ENCODE measurements around the gene BIK. TPM values are rescaled to one million over a fixed set of nuclear protein-coding genes. Genes with fewer than 3 reads are reported as not detected.

BIK gene
- total RNA-seq, 2 experiments from 2014 or later, result 1.7 to 2.0 TPM

- Mint-ChIP-seq H3K9me3 (ENCODE audit: insufficient read depth) (no peaks in the 10 kb centered on the region), H3K4me3 (no peak overlapping the region), H3K27me3 (ENCODE audit: low read depth) (no peaks in the 10 kb centered on the region), H3K4me1 (ENCODE audit: low read depth) (peaks cover 14% of the 10 kb centered on the region), H3K36me3 (ENCODE audit: low read depth) (no peaks in the 10 kb centered on the region), H3K27ac (peak overlapping the region; percentile 30)
- no peak for ATAC-seq
- POLR2A ChIA-PET, result no interaction called here
- DNase-seq, result no peak
- CTCF ChIA-PET, result interaction anchor here (0.9 kb wide), 1 partner anchor 8 kb away, joined by 3 read pairs; no protein-coding TSS in a partner anchor
Observed at GRCh38 chr22:43128116-43128515, 17.6 kb downstream of the BIK start.

- H3K27ac Mint-ChIP-seq, result no peak overlapping the region
- H3K4me1 Mint-ChIP-seq (ENCODE audit: low read depth), result peaks cover 14% of the 10 kb centered on the region
- no peaks in the 10 kb centered on the region for H3K9me3 Mint-ChIP-seq (ENCODE audit: insufficient read depth)
- CTCF ChIA-PET, result no interaction called here
- H3K36me3 Mint-ChIP-seq (ENCODE audit: low read depth), result peaks cover 6% of the 10 kb centered on the region
- POLR2A ChIA-PET, result no interaction called here
- ATAC-seq (no peak), DNase-seq (no peak)
- H3K27me3 Mint-ChIP-seq (ENCODE audit: low read depth), result no peaks in the 10 kb centered on the region
- no peak overlapping the region for H3K4me3 Mint-ChIP-seq
Observed at GRCh38 chr22:43128928-43129424, 18.4 kb downstream of the BIK start.

- ATAC-seq, result no peak
Observed at GRCh38 chr22:43129426-43130425, 19.2 kb downstream of the BIK start.

GRCh38 chr22:43131773-43132501 lies 21.4 kb downstream of the BIK start:
- POLR2A ChIA-PET, result interaction anchor here (0.6 kb wide), 1 partner anchor 54 kb away, joined by 4 read pairs; no protein-coding TSS in a partner anchor
- no peak for DNase-seq
- no peaks in the 10 kb centered on the region for H3K9me3 Mint-ChIP-seq (ENCODE audit: insufficient read depth)
- ATAC-seq, result no peak
- H3K27ac Mint-ChIP-seq, result no peak overlapping the region
- H3K4me3 Mint-ChIP-seq, result no peak overlapping the region
- CTCF ChIA-PET, result interaction anchor here (1.2 kb wide), 1 partner anchor 20 kb away, joined by 3 read pairs; no protein-coding TSS in a partner anchor
- no peaks in the 10 kb centered on the region for H3K27me3 Mint-ChIP-seq (ENCODE audit: low read depth)
- H3K36me3 Mint-ChIP-seq (ENCODE audit: low read depth), result peaks cover 18% of the 10 kb centered on the region
- peaks cover 12% of the 10 kb centered on the region for H3K4me1 Mint-ChIP-seq (ENCODE audit: low read depth)

More at GRCh38 chr22:43129426-43130425, 19.2 kb downstream of the BIK start:
- ChIA-PET POLR2A (no interaction called here), CTCF (interaction anchor here (0.8 kb wide), 1 partner anchor 9 kb away, joined by 3 read pairs; no protein-coding TSS in a partner anchor)
- no peaks in the 10 kb centered on the region for H3K9me3 Mint-ChIP-seq (ENCODE audit: insufficient read depth)
- H3K36me3 Mint-ChIP-seq (ENCODE audit: low read depth), result peaks cover 10% of the 10 kb centered on the region
- no peak overlapping the region for H3K27ac Mint-ChIP-seq
- DNase-seq, result no peak
- H3K4me1 Mint-ChIP-seq (ENCODE audit: low read depth), result peaks cover 14% of the 10 kb centered on the region
- H3K27me3 Mint-ChIP-seq (ENCODE audit: low read depth), result no peaks in the 10 kb centered on the region
- no peak overlapping the region for H3K4me3 Mint-ChIP-seq

- CTCF ChIA-PET, result no interaction called here
- POLR2A ChIA-PET, result no interaction called here
- H3K9me3 Mint-ChIP-seq (ENCODE audit: insufficient read depth), result no peaks in the 10 kb centered on the region
- H3K4me1 Mint-ChIP-seq (ENCODE audit: low read depth), result peaks cover 5% of the 10 kb centered on the region
- H3K4me3 Mint-ChIP-seq, result no peak overlapping the region
- DNase-seq (no peak), ATAC-seq (no peak)
- peaks cover 27% of the 10 kb centered on the region for H3K36me3 Mint-ChIP-seq (ENCODE audit: low read depth)
- no peaks in the 10 kb centered on the region for H3K27me3 Mint-ChIP-seq (ENCODE audit: low read depth)
- no peak overlapping the region for H3K27ac Mint-ChIP-seq
Observed at GRCh38 chr22:43133401-43133800, 22.9 kb downstream of the BIK start.

GRCh38 chr22:43134553-43134952 lies 24.0 kb downstream of the BIK start:
- H3K36me3 Mint-ChIP-seq (ENCODE audit: low read depth), result peaks cover 30% of the 10 kb centered on the region
- DNase-seq, result no peak
- no peak for ATAC-seq
- no peaks in the 10 kb centered on the region for H3K4me1 Mint-ChIP-seq (ENCODE audit: low read depth)
- no peak overlapping the region for H3K4me3 Mint-ChIP-seq
- H3K9me3 Mint-ChIP-seq (ENCODE audit: insufficient read depth), result no peaks in the 10 kb centered on the region
- ChIA-PET POLR2A (interaction anchor here (0.6 kb wide), 1 partner anchor 12 kb away, joined by 4 read pairs; no protein-coding TSS in a partner anchor), CTCF (no interaction called here)
- no peak overlapping the region for H3K27ac Mint-ChIP-seq
- H3K27me3 Mint-ChIP-seq (ENCODE audit: low read depth), result no peaks in the 10 kb centered on the region

GRCh38 chr22:43135565-43135964 lies 25.0 kb downstream of the BIK start:
- POLR2A ChIA-PET, result no interaction called here
- no peaks in the 10 kb centered on the region for H3K27me3 Mint-ChIP-seq (ENCODE audit: low read depth)
- CTCF ChIA-PET, result interaction anchor here (1.1 to 2.7 kb wide), 3 partner anchors 8 to 37 kb away, joined by 3 to 6 read pairs (median 3); partner anchors contain the start of gene MCAT

GRCh38 chr22:43136255-43136654 lies 25.7 kb downstream of the BIK start:
- POLR2A ChIA-PET, result no interaction called here
- H3K4me1 Mint-ChIP-seq (ENCODE audit: low read depth), result peaks cover 5% of the 10 kb centered on the region
- H3K27ac Mint-ChIP-seq, result no peak overlapping the region
- H3K9me3 Mint-ChIP-seq (ENCODE audit: insufficient read depth), result no peaks in the 10 kb centered on the region
- DNase-seq (peak; percentile 55), ATAC-seq (peak; percentile 85)
- no peaks in the 10 kb centered on the region for H3K27me3 Mint-ChIP-seq (ENCODE audit: low read depth)
- H3K4me3 Mint-ChIP-seq, result no peak overlapping the region
- CTCF ChIA-PET, result interaction anchor here (0.6 to 2.7 kb wide), 8 partner anchors 8 to 52 kb away, joined by 3 to 6 read pairs (median 3); partner anchors contain the start of gene MCAT
- peaks cover 41% of the 10 kb centered on the region for H3K36me3 Mint-ChIP-seq (ENCODE audit: low read depth)

More at GRCh38 chr22:43135565-43135964, 25.0 kb downstream of the BIK start:
- Mint-ChIP-seq H3K36me3 (ENCODE audit: low read depth) (peaks cover 35% of the 10 kb centered on the region), H3K4me3 (no peak overlapping the region), H3K4me1 (ENCODE audit: low read depth) (no peaks in the 10 kb centered on the region), H3K9me3 (ENCODE audit: insufficient read depth) (no peaks in the 10 kb centered on the region), H3K27ac (no peak overlapping the region)
- ATAC-seq (no peak), DNase-seq (no peak)

- ATAC-seq (no peak), DNase-seq (no peak)
- no peaks in the 10 kb centered on the region for H3K27me3 Mint-ChIP-seq (ENCODE audit: low read depth)
- peaks cover 10% of the 10 kb centered on the region for H3K4me1 Mint-ChIP-seq (ENCODE audit: low read depth)
- H3K9me3 Mint-ChIP-seq (ENCODE audit: insufficient read depth), result no peaks in the 10 kb centered on the region
- peaks cover 41% of the 10 kb centered on the region for H3K36me3 Mint-ChIP-seq (ENCODE audit: low read depth)
- CTCF ChIA-PET, result interaction anchor here (0.6 to 2.7 kb wide), 7 partner anchors 9 to 53 kb away, joined by 3 to 6 read pairs (median 3); no protein-coding TSS in a partner anchor
- H3K4me3 Mint-ChIP-seq, result no peak overlapping the region
- POLR2A ChIA-PET, result no interaction called here
- no peak overlapping the region for H3K27ac Mint-ChIP-seq
Observed at GRCh38 chr22:43136801-43137200, 26.3 kb downstream of the BIK start.

- DNase-seq, result peak; percentile 79
- H3K4me1 Mint-ChIP-seq (ENCODE audit: low read depth), result peaks cover 34% of the 10 kb centered on the region
- H3K27ac Mint-ChIP-seq, result peak within 1 kb of the TSS; percentile 89
- POLR2A ChIA-PET, result interaction anchor here (0.6 to 1.4 kb wide), 3 partner anchors 8 to 286 kb away, joined by 3 to 4 read pairs (median 3); partner anchors contain the start of genes ARFGAP3 and TSPO
- peak within 1 kb of the TSS; percentile 88 for H3K4me3 Mint-ChIP-seq
- H3K36me3 Mint-ChIP-seq (ENCODE audit: low read depth), result peaks cover 20% of the 10 kb centered on the region
- peak; percentile 85 for ATAC-seq
- no peaks in the 10 kb centered on the region for H3K9me3 Mint-ChIP-seq (ENCODE audit: insufficient read depth)
- CTCF ChIA-PET, result interaction anchor here (1.1 to 1.8 kb wide), 4 partner anchors 8 to 204 kb away, joined by 3 to 6 read pairs (median 3); partner anchors contain the start of gene BIK
- no peaks in the 10 kb centered on the region for H3K27me3 Mint-ChIP-seq (ENCODE audit: low read depth)
Observed at GRCh38 chr22:43142880-43143562, 32.5 kb downstream of the BIK start, which contains the start of gene MCAT. TSS of gene MCAT (minus strand) at chr22:43143398. CDS start at chr22:43143348, 50 bp downstream.

GRCh38 chr22:43144949-43145348 lies 34.4 kb downstream of the BIK start:
- ChIA-PET CTCF (no interaction called here), POLR2A (interaction anchor here (0.9 kb wide), 1 partner anchor 288 kb away, joined by 5 read pairs; the partner anchor contains the start of gene ARFGAP3)
- Mint-ChIP-seq H3K4me3 (no peak overlapping the region), H3K9me3 (ENCODE audit: insufficient read depth) (no peaks in the 10 kb centered on the region), H3K4me1 (ENCODE audit: low read depth) (peaks cover 42% of the 10 kb centered on the region), H3K27ac (no peak overlapping the region), H3K36me3 (ENCODE audit: low read depth) (peaks cover 13% of the 10 kb centered on the region), H3K27me3 (ENCODE audit: low read depth) (no peaks in the 10 kb centered on the region)
- DNase-seq (no peak), ATAC-seq (no peak)

Data from activated CD8-positive, alpha-beta T cell treated with anti-CD3 and anti-CD28 coated beads, Interleukin-2, amount 10 ng/mL, durations not matched to agents 7 days and 5 days (primary cell).